ENCODE measurements around the gene COL20A1. TPM values are rescaled to one million over a fixed set of nuclear protein-coding genes. Genes with fewer than 3 reads are reported as not detected.

Gene COL20A1
- total RNA-seq, 6 experiments from 2014 or later: not detected

GRCh38 chr20:63308218-63308911, 15.4 kb downstream of the COL20A1 start:
- Histone ChIP-seq H3K4me3 (no peak overlapping the region), H3K36me3 (no peaks in the 10 kb centered on the region), H3K27me3 (no peaks in the 10 kb centered on the region), H3K9me3 (no peaks in the 10 kb centered on the region), H3K27ac (no peak overlapping the region), H3K4me1 (no peaks in the 10 kb centered on the region)
- TF ChIP-seq CTCF (IDR thresholded peaks at IDR 0.05): no peak
- TF ChIP-seq POLR2A (IDR thresholded peaks at IDR 0.05): no peak
- DNase-seq (no peak), ATAC-seq (no peak)
- intact Hi-C loops (cut with DNase I): loop anchor here in 1 of 2 donors (5.0 kb wide), 1 partner anchor 74 kb away; no protein-coding TSS in a partner anchor
- WGBS (ENCODE audit: insufficient coverage, low coverage, low lambda C conversion rate, missing lambda C conversion rate): 39% methylated on average over 4 of the region's 30 CpGs

- intact Hi-C loops (cut with DNase I): loop anchor here (5.0 kb wide), 1 partner anchor 73 kb away; no protein-coding TSS in a partner anchor
- TF ChIP-seq CTCF (IDR thresholded peaks at IDR 0.05): peak; percentile 77 to 83 (median 79)
- no peak for TF ChIP-seq POLR2A (IDR thresholded peaks at IDR 0.05)
- no peaks in the 10 kb centered on the region for H3K9me3 ChIP-seq
- ATAC-seq: peak; percentile 50 to 76 (median 69)
- H3K27me3 ChIP-seq: no peaks in the 10 kb centered on the region
- WGBS (ENCODE audit: insufficient coverage, low coverage, low lambda C conversion rate, missing lambda C conversion rate): 53% methylated on average over 4 of the region's 35 CpGs
- H3K36me3 ChIP-seq: no peaks in the 10 kb centered on the region
- H3K27ac ChIP-seq: no peak overlapping the region
- no peak overlapping the region for H3K4me3 ChIP-seq
- H3K4me1 ChIP-seq: no peaks in the 10 kb centered on the region
- DNase-seq: peak in 2 of 3 donors; percentile 52 to 62
Observed at GRCh38 chr20:63309261-63310071, 16.5 kb downstream of the COL20A1 start.

GRCh38 chr20:63310265-63310991, 17.4 kb downstream of the COL20A1 start:
- Histone ChIP-seq H3K36me3 (no peaks in the 10 kb centered on the region), H3K27me3 (no peaks in the 10 kb centered on the region), H3K27ac (no peak overlapping the region), H3K4me1 (no peaks in the 10 kb centered on the region), H3K9me3 (no peaks in the 10 kb centered on the region), H3K4me3 (no peak overlapping the region)
- intact Hi-C loops (cut with DNase I): loop anchor here in 1 of 2 donors (5.0 kb wide), 1 partner anchor 72 kb away; no protein-coding TSS in a partner anchor
- 46% methylated on average over 3 of the region's 20 CpGs for WGBS (ENCODE audit: insufficient coverage, low coverage, low lambda C conversion rate, missing lambda C conversion rate)
- no peak for TF ChIP-seq POLR2A (IDR thresholded peaks at IDR 0.05)
- TF ChIP-seq CTCF (IDR thresholded peaks at IDR 0.05): no peak
- DNase-seq (no peak), ATAC-seq (no peak)

- Histone ChIP-seq H3K27me3 (no peaks in the 10 kb centered on the region), H3K4me1 (no peaks in the 10 kb centered on the region), H3K27ac (no peak overlapping the region), H3K36me3 (no peaks in the 10 kb centered on the region), H3K9me3 (no peaks in the 10 kb centered on the region), H3K4me3 (no peak overlapping the region)
- no peak for ATAC-seq
- no CpG with 5 or more reads among the region's 29 CpGs for WGBS (ENCODE audit: insufficient coverage, low coverage, low lambda C conversion rate, missing lambda C conversion rate)
- intact Hi-C loops (cut with DNase I): loop anchor here in 1 of 2 donors (5.0 kb wide), 1 partner anchor 71 kb away; no protein-coding TSS in a partner anchor
- TF ChIP-seq CTCF (IDR thresholded peaks at IDR 0.05): no peak
- TF ChIP-seq POLR2A (IDR thresholded peaks at IDR 0.05): no peak
- no peak for DNase-seq
Observed at GRCh38 chr20:63311186-63311832, 18.3 kb downstream of the COL20A1 start.

Measured in right lobe of liver (tissue), 6 donors.